Keratinocyte (primary cell): ENCODE measurements around the gene CASTOR1. TPM values are rescaled to one million over a fixed set of nuclear protein-coding genes. Genes with fewer than 3 reads are reported as not detected.

Experiments
- DNase-seq: peaks from one replicate; pipeline ENCODE4 v3.0.0-alpha.2; 2011; ENCODE audit warnings: low read depth, missing footprints, low spot score
- FAIRE-seq: peaks from 2 replicates; lab custom pipeline; 2011; peaks lifted over from hg19 to GRCh38; lab: Jason Lieb, UNC
- H2AFZ ChIP-seq: 2 replicates; pipeline ENCODE4 v1.6.0; 2012; ENCODE audit warnings: low read length, control low read depth, inconsistent platforms; ENCODE audit not compliant: control insufficient read depth
- H3K27ac ChIP-seq: 2 replicates; pipeline ENCODE4 v1.5.1; 2011; ENCODE audit warnings: low read length; ENCODE audit not compliant: control insufficient read depth, insufficient read depth
- H3K27me3 ChIP-seq: 3 replicates; pipeline ENCODE4 v1.6.0; 2011; ENCODE audit warnings: low read length; ENCODE audit not compliant: control insufficient read depth, insufficient read depth; ENCODE audit errors: extremely low read depth
- H3K36me3 ChIP-seq, 2 experiments: 2 replicates in 1 of 2; 3 replicates in 1 of 2; pipeline ENCODE4 v1.5.1; 2011; ENCODE audit warnings: low read length in 2 of 2, mild to moderate bottlenecking in 1 of 2; ENCODE audit not compliant: control insufficient read depth in 2 of 2, insufficient read depth in 2 of 2; ENCODE audit errors: extremely low read depth in 1 of 2
- H3K4me1 ChIP-seq: 3 replicates; pipeline ENCODE4 v1.5.1; 2011; ENCODE audit warnings: low read length; ENCODE audit not compliant: control insufficient read depth, insufficient read depth; ENCODE audit errors: extremely low read depth
- H3K4me2 ChIP-seq: 3 replicates; pipeline ENCODE4 v1.6.0; 2011; ENCODE audit warnings: low read depth, low read length; ENCODE audit not compliant: control insufficient read depth, insufficient read depth; ENCODE audit errors: extremely low read depth
- H3K4me3 ChIP-seq, 3 experiments: fragments of 200-600 bp in 1 of 3; sonication (generic) in 1 of 3; 2 replicates in 2 of 3; 3 replicates in 1 of 3; pipeline ENCODE4 v1.5.1; 2011 to 2016; ENCODE audit warnings: low read length in 3 of 3, mild to moderate bottlenecking in 3 of 3, control low read depth in 2 of 3, inconsistent platforms in 1 of 3, low read depth in 1 of 3, mixed read lengths in 1 of 3, mixed run types in 1 of 3, moderate library complexity in 1 of 3; ENCODE audit not compliant: control insufficient read depth in 2 of 3, insufficient read depth in 2 of 3; ENCODE audit errors: extremely low read depth in 1 of 3
- H3K79me2 ChIP-seq: 2 replicates; pipeline ENCODE4 v1.6.0; 2012; ENCODE audit warnings: low read length; ENCODE audit not compliant: control insufficient read depth, insufficient read depth
- H3K9ac ChIP-seq: 3 replicates; pipeline ENCODE4 v1.6.0; 2011; ENCODE audit warnings: low read length; ENCODE audit not compliant: control insufficient read depth, insufficient read depth; ENCODE audit errors: extremely low read depth
- H3K9me1 ChIP-seq: 3 replicates; pipeline ENCODE4 v1.6.0; 2011; ENCODE audit warnings: low read length; ENCODE audit not compliant: control insufficient read depth, insufficient read depth; ENCODE audit errors: extremely low read depth
- H3K9me3 ChIP-seq: 2 replicates; pipeline ENCODE4 v1.5.1; 2012; ENCODE audit warnings: low read depth, low read length; ENCODE audit not compliant: control insufficient read depth
- H4K20me1 ChIP-seq: 3 replicates; pipeline ENCODE4 v1.6.0; 2011; ENCODE audit warnings: low read length; ENCODE audit not compliant: control insufficient read depth, insufficient read depth; ENCODE audit errors: extremely low read depth
- CTCF ChIP-seq, 3 experiments: IDR thresholded peaks in 1 of 3; conservative IDR thresholded peaks in 1 of 3; optimal IDR thresholded peaks in 1 of 3; 2 replicates in 2 of 3; 3 replicates in 1 of 3; pipeline versions ENCODE3 to v1.5.1; 2011; ENCODE audit warnings: low read length in 3 of 3, mild to moderate bottlenecking in 3 of 3, moderate library complexity in 2 of 3, control low read depth in 1 of 3, inconsistent platforms in 1 of 3; ENCODE audit not compliant: insufficient read depth in 2 of 3; ENCODE audit errors: extremely low read depth in 1 of 3
- EZH2 ChIP-seq: IDR thresholded peaks from one replicate; pipeline ENCODE4 v1.6.1; 2012; ENCODE audit warnings: inconsistent platforms, mild to moderate bottlenecking, low read length, moderate library complexity
- dilution Hi-C: fragments of 300-500 bp; cut with MboI; formaldehyde crosslinking; loops from one replicate; pipeline ENCODE4 v1.7.0; 2020; ENCODE audit warnings: low sequenced_read_pairs; ENCODE audit not compliant: extremely low pct_ligation_motif_present
- polyA plus RNA-seq, 5 experiments: library from polyadenylated mRNA; depleted of rRNA in 3 of 5; stranded (reverse) in 3 of 5; stranded (forward) in 1 of 5; unstranded in 1 of 5; fragments of >200 nt; gene quantifications; 1 replicate in 1 of 5; 2 replicates in 3 of 5; 3 replicates in 1 of 5; pipeline versions ENCODE4 v1.2.1 to v1.2.3, GENCODE V29; 2011 to 2012; ENCODE audit warnings: missing spikeins in 2 of 5, low read depth in 1 of 5, low replicate concordance in 1 of 5

CASTOR1 gene
- polyA plus RNA-seq, 1 donor (not counting 4 experiments of a cell fraction or from before 2014, with no cell fraction given), result 9.1 TPM

- peaks cover 4% of the 10 kb centered on the region for H4K20me1 ChIP-seq
- peaks cover 16% of the 10 kb centered on the region for H3K79me2 ChIP-seq
- peaks cover 45% of the 10 kb centered on the region for H3K4me1 ChIP-seq
- no peak overlapping the region for H3K9ac ChIP-seq
- H3K4me3 ChIP-seq, result no peak overlapping the region
- no peaks in the 10 kb centered on the region for H3K27me3 ChIP-seq
- peaks cover 37 to 57% of the 10 kb centered on the region in 2 experiments for H3K36me3 ChIP-seq
- DNase-seq, result no peak
- dilution Hi-C loops, result no loop called here
- H3K4me2 ChIP-seq, result no peak overlapping the region
- no peaks in the 10 kb centered on the region for H3K9me3 ChIP-seq
- no peak overlapping the region for H2AFZ ChIP-seq
- no peak for FAIRE-seq
- no peak overlapping the region for H3K27ac ChIP-seq
- peaks cover 10% of the 10 kb centered on the region for H3K9me1 ChIP-seq
- no peak for TF ChIP-seq EZH2
- TF ChIP-seq CTCF (optimal IDR thresholded peaks at IDR 0.05 in 1 of 3, IDR thresholded peaks at IDR 0.05 in 1 of 3, conservative IDR thresholded peaks at IDR 0.05 in 1 of 3; ENCODE audit: extremely low read depth in 1 of 3, insufficient read depth in 2 of 3, low read length in 3 of 3), result no peak
Measured at GRCh38 chr22:30299322-30299721, 10.0 kb upstream of the CASTOR1 start.

- Histone ChIP-seq H3K27me3 (no peaks in the 10 kb centered on the region), H3K36me3 (peaks cover 45 to 52% of the 10 kb centered on the region in 2 experiments), H3K27ac (no peak overlapping the region), H3K9me1 (no peaks in the 10 kb centered on the region), H3K9me3 (no peaks in the 10 kb centered on the region), H3K79me2 (peaks cover 8% of the 10 kb centered on the region), H3K4me1 (peaks cover 33% of the 10 kb centered on the region), H3K9ac (no peak overlapping the region), H3K4me2 (no peak overlapping the region), H3K4me3 (no peak overlapping the region), H2AFZ (no peak overlapping the region), H4K20me1 (peaks cover 4% of the 10 kb centered on the region)
- dilution Hi-C loops, result no loop called here
- no peak for DNase-seq
- TF ChIP-seq CTCF (optimal IDR thresholded peaks at IDR 0.05 in 1 of 3, IDR thresholded peaks at IDR 0.05 in 1 of 3, conservative IDR thresholded peaks at IDR 0.05 in 1 of 3; ENCODE audit: extremely low read depth in 1 of 3, insufficient read depth in 2 of 3, low read length in 3 of 3) (peak; percentile 23 to 30 (median 25)), EZH2 (no peak)
- FAIRE-seq, result no peak
Measured at GRCh38 chr22:30297991-30298701, 8.8 kb upstream of the CASTOR1 start.
